OCI-M1 (cell line): ENCODE results near the gene ZNRD2.

ENCODE experiments used
- DNase-seq: peaks from one replicate; lab custom pipeline; 2025; lab: John Stamatoyannopoulos, UW

The ZNRD2 gene

GRCh38 chr11:65573391-65574079 lies 3.3 kb downstream of the ZNRD2 start:
- DNase-seq, result no peak

- peak; percentile 98 for DNase-seq
Observed at GRCh38 chr11:65574109-65574810, 4.0 kb downstream of the ZNRD2 start.

- DNase-seq, result peak; percentile 85
Observed at GRCh38 chr11:65574811-65575567, 4.7 kb downstream of the ZNRD2 start.

GRCh38 chr11:65575568-65576231 lies 5.4 kb downstream of the ZNRD2 start, which contains the start of gene EHBP1L1:
Gene EHBP1L1, plus strand, starts transcription at chr11:65576053. Its CDS starts 250 bp downstream, at chr11:65576303.
- peak; percentile 85 for DNase-seq

- DNase-seq, result no peak
Observed at GRCh38 chr11:65576232-65576866, 6.1 kb downstream of the ZNRD2 start.

GRCh38 chr11:65576867-65577755 lies 6.8 kb downstream of the ZNRD2 start:
- no peak for DNase-seq

GRCh38 chr11:65577756-65578109 lies 7.5 kb downstream of the ZNRD2 start:
- no peak for DNase-seq

GRCh38 chr11:65578134-65578533 lies 7.9 kb downstream of the ZNRD2 start:
- no peak for DNase-seq

GRCh38 chr11:65578667-65579066 lies 8.4 kb downstream of the ZNRD2 start:
- DNase-seq, result no peak

GRCh38 chr11:65579291-65579690 lies 9.0 kb downstream of the ZNRD2 start:
- DNase-seq, result no peak

GRCh38 chr11:65580031-65580692 lies 9.9 kb downstream of the ZNRD2 start:
- DNase-seq, result no peak

- no peak for DNase-seq
Observed at GRCh38 chr11:65580756-65581155, 10.5 kb downstream of the ZNRD2 start.

- no peak for DNase-seq
Observed at GRCh38 chr11:65581928-65582327, 11.7 kb downstream of the ZNRD2 start.

- DNase-seq, result no peak
Observed at GRCh38 chr11:65583589-65583988, 13.3 kb downstream of the ZNRD2 start.

GRCh38 chr11:65584106-65584505 lies 13.8 kb downstream of the ZNRD2 start:
- DNase-seq, result no peak

- no peak for DNase-seq
Observed at GRCh38 chr11:65584723-65585171, 14.5 kb downstream of the ZNRD2 start.

GRCh38 chr11:65585396-65586246 lies 15.3 kb downstream of the ZNRD2 start:
- DNase-seq, result no peak

- no peak for DNase-seq
Observed at GRCh38 chr11:65586247-65586630, 16.0 kb downstream of the ZNRD2 start.

GRCh38 chr11:65586676-65587075 lies 16.4 kb downstream of the ZNRD2 start:
- DNase-seq, result no peak
